GM21528 (cell line): Measurements from ENCODE around the gene FAM171A1.

Experiments
- ATAC-seq: cut with Tn5 transposase; IDR thresholded peaks from one replicate; pipeline ENCODE4 v1.9.1; 2021; ENCODE audit warnings: mild to moderate bottlenecking, moderate library complexity; ENCODE audit not compliant: unreplicated experiment, low FRiP score

Gene FAM171A1

DNA sequence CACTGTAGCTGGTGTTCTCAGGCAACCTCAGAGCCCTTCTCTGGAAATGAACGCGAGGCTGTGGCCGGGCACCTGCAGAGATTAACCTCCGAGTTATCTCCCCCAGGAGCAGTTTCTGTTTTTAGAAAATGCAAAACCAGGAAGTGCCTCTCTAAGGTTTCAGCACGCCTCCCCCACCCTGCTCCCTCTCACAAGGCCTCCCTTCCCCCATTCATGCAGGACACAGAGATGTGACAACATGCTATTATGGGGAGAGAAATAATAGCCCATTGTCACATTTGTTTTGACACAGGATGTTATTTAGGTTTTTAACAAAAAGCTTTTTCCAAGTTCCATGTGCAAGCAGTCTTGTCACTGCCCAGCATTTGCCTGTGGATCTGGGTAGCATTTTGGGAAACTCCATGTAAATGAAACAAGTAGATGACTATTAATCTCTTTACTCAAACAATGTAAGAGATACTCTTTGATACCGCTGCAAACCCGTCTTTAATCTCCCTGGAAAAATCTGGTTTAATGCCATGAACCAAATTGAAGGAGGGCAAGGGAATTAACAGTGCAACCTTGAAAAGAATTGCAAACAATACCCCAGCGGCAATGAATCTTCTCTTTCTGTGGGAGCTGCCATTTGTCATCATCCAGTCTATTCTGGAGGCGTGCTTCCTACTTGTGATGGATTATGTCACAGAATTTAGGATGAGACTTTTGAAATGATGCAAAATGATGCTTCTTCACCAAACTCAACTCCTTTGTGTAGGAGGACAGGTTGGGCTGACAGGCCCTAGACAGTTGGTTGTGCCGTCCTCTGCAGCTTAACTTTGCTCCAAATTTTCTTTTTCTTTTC, 116.1 kb downstream of the FAM171A1 start:
- no peak for ATAC-seq

DNA sequence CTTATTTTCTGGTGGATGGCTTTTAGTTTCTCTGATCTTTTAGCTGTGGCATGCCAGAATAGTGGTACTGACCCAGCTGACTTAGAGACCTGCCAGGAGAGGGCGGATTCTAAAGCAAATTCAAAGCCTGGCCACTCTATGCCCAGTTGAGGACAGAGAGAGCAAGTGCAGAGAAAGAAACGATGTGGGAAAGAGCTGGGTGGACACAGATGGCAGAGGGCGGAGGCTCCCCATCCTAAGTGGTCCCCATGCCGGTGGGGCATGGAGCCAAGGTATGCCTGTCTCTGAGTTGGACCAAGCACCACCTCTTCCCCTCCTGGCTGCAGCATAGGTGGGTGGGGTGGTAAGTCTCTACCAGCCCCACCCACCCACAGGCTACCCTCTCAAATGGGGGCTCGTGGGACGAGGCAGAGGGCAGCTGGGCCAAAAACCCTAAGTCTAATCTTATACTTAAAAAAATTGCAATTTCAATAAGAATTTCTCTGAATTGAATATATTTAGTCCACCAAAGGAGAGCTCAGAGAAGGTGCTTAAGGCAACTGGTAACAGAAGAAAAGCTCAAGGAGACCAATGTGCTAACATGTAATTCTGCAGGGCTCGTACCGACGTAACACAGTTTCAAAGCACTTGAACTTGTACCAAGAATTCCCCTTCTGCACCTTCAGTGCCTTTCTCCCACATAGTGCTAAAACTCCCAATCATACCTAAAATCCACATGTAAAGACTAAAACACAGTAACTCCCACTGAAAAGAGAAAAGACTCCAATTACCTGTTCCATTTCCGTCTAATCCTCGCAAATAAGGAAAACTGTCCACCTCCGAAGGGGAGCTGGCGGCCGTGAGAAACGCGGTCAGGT, 116.9 kb downstream of the FAM171A1 start:
- no peak for ATAC-seq

DNA sequence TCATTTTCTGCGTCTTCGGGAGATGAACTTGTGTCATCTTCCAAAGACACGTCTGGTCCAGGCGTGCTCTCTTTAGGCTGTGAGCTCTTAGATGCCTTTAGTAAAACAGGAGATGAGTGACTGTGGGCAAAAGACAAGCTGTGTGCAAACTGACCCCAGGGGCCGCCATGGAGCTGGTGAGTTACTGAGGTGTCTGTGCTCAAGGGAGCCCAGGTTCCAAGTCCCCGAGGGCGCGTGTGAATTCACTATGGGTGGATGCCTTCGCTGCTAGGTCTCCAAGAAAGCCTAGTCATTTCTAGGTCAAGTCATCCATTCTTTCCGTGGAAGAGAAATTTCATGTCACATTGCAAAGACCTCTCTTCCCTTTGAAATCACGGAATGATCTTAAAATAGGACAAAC, 118.7 kb downstream of the FAM171A1 start:
- ATAC-seq: no peak

DNA sequence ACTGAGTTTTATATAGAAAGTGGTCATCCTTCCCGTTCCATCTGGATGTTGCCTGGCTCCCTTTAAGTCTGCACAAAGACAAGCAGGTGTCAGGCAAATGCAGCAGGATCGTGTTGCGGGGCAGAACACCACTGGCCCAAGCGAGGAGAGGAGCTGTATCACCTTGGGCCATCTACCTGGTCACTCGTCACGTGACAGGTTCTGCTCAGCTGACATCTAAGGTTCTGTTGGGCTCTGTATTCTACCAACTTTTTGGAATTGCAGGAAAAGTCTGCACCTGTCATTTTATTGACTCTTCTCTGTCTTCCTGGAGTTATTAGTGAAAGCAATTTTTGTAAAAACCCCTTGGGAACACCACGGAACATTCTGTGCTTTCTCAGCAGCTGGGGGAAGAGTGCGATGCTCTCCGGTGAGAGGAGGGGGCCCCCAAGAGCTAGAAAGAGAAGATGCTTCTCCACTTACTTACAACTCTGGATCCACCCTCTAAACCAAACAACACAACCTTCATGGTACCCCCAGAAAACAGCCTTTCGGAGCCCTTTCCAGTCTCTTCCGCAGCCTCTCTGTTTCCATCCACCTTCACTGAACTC, 119.2 kb downstream of the FAM171A1 start:
- no peak for ATAC-seq

DNA sequence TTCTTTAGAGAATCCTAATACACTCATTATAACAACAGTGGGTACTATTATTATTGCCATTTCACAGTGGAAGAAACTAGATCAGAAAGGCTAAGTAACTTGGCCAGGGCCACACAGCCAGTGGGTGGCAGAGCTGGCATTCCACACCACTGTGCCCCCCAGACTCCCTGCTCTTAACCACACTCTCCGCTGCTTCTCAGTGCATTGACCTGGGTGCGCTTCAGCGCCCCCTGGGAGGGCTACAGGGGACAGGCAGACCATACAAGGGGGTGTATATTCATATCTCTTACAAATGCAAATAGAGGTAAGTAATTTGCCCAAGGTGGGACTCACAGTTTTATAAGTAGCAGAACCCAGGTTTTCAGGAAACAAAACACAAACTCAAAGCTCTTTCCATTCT, 125.6 kb downstream of the FAM171A1 start:
- ATAC-seq: no peak

DNA sequence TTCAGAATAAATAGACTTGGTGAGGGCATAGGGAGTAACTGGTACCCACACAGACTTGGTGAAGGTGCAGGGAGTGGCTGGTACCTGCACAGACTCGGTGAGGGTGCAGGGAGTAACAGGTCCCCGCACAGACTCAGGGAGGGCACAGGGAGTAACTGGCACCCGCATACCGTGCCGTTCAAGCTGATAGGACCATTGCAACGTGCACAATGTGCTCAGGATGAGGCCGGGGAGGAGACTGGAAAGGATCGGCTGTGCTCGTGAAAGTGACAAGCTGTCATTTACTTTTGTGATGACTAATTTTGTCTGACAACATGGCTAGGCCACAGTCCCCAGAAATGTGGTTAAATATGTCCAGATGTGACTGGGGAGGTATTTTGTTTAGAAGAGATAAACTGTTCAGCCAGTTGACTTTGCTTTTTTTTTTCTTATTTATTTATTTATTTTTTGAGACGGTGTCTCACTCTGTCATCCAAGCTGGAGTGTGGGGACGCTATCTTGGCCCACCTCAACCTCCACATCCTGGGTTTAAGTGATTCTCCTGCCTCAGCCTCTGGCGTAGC, 126.4 kb downstream of the FAM171A1 start:
- ATAC-seq: no peak

DNA sequence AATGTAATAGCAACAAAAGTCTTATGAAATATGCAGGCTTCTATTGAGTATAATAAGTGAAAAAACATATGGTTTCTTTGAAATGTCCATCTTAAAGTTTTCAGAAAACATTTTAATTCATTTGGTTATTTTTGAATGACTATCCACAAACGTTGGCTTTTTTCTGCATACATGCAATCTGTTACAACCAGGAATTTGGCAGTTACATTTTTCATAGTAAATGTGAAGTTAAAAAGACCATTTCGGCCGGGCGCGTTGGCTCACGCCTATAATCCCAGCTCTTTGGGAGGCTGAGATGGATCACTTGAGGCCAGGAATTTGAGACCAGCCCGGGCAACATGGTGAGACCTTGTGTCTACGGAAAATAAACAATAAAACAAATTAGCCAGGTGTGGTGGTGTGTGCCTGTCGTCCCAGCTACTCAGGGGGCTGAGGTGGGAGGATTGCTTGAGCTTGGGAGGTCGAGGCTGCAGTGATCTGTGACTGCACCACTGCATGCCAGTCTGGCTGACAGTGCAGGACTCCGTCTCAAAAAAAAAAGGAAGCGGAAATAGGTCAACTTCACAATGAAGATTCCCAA, 128.7 kb downstream of the FAM171A1 start:
- no peak for ATAC-seq

DNA sequence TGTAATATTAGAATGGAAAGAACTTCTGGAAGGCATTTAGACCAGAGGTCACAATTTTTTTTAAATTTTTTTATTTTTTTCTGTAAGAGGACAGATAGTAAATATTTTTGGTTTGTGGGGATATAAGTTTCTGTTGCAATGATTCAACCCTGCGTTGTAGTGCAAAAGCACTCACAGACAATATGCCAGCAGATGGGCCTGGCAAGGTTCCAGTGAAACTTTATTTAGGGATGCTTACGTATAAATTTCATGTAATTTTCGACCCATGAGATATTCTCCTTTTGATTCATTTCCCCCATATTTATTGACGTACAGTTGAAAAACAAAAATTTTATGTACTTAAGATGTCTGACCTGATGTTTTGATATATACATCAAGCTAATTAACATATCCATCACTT, 129.8 kb downstream of the FAM171A1 start:
- ATAC-seq: no peak

DNA sequence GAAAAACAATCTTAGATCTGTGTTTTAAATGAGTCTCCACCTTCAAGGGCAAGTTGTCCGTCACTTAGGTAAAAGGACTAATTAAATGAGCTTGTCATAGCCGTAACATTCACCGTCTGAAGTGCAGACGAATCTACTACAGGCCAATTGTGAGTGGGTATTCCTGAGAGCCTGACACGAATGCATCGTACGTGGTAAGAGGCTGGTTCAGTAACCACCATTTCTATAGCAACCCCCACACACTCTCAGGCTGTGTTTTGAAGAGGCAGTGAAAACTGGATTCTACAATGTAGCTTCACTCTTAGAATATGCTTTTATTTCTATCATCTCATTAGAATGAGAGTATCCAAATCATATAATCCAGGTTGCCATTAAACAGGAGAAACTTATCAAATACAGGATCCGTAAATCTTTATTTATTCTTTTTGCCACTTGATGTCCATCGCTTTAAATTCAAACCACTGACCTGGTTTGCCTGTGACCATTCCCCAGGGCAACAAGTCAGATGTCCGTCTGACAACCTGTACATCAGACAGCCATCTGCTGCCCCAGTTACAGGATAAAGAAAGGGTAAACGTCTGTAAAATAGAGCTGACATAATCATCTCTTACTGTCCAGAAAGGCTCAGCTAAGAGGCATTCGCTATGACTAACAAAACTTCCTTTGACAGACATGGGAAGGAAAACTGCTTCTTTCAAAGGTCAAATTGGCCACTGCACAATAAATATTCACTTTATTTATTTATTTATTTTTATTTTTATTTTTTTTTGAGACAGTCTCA, 132.3 kb downstream of the FAM171A1 start:
- no peak for ATAC-seq

DNA sequence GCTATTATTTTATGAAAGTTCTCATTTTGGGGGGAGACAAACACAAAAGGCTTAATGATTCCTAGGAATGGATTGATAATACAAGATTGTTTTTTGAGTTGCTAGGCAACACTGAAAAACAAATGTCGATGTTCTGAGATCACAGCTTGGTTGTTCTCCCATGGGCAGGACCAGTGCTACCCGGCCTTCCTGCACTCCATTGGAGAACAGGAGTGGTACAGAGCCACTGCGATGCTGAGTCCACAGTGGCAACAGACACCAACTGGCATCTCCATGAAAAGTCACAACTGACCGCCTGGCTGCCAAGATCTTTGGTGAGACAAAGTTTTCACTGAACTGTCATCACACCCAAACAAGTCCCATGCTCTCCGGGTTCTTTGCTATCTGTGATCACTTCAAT, 133.7 kb downstream of the FAM171A1 start:
- ATAC-seq: no peak

DNA sequence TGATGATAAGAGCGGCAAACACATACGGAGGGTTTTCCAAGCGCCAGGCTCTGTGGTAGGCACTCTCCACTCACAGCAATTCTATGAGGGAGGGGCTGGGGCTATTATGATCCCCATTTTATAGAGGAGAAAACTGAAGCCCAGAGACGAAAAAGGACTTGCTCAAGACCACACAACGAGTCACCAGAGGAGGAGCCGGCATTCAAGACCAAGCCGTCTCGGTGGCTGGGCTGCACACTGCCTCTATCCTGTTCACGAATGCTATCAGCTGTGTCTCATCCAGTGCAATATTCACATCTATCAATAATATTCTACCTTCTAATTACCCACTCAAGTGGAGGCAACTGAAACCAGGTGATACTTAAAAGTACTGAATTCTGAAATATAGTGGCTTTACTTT, 134.7 kb downstream of the FAM171A1 start:
- ATAC-seq: no peak

DNA sequence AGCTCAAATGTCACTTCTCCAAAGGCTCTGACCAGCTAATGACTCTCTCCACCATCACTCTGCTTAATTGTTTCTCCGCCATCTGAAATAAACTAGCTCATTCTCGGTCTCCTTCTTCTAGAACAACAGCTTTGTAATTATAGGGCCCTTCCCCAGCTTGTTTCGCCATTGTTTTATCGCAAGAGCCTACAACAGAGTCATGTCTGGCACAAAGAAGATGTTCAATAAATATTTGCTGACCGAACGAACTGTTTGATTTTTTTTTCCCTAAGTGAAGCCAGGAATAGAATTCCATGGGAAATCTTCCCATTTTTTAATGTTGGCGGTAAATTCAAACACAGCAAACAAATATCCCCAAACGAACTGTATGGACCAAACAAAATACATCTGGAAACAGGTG, 138.8 kb downstream of the FAM171A1 start:
- ATAC-seq: no peak

DNA sequence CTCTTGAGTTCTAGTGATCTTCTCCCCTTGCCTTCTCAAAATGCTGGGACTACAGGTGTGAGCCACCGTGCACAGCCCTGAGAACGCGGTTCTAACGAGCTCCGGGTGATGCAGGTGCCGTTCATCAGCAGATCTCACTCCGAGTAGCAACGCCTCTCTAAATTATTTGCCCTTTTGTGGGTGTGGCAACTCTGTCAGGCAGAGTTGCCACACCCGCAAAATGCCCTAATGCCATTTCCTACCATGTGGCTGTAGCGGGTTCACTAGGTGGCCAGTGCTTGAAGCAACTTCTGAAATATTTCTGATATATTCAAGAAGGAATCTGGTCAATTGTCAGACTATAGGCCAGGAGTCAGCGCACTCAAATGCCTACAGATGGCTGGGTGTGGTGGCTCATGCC, 139.7 kb downstream of the FAM171A1 start:
- no peak for ATAC-seq

DNA sequence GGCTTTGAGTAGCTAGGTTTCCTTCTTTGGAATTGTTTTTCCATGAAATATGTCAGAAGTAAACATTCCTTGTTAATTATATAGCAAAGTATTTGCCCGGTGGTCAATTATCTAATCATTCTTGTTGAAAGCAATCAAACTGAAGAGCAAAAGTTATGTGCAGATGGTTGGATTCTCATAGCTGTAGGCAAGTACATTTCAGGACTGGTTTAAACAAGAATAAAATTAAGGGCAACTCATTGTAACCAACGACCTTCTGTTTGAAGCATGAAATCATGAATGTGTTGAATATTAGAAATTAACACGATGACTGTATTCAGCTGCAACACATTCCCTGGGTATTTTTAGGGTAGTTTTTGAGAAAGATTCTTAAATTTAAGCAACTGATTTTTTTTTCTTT, 140.8 kb downstream of the FAM171A1 start:
- ATAC-seq: no peak

DNA sequence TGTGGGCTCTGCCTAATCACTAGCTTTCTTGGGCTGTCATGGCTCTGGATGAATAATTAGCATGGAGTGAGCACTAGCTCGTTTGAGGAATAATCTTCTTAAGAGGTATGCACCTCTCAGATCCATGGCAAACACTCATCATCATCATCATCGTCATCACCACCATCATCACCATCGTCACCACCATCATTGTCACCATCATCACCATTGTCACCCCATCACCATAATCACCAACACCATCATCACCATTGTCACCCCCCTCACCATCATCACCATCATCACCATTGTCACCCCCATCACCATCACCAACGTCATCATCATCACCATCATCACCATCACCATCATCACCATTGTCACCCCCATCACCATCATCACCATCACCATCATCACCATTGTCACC, 141.8 kb downstream of the FAM171A1 start:
- ATAC-seq: no peak

DNA sequence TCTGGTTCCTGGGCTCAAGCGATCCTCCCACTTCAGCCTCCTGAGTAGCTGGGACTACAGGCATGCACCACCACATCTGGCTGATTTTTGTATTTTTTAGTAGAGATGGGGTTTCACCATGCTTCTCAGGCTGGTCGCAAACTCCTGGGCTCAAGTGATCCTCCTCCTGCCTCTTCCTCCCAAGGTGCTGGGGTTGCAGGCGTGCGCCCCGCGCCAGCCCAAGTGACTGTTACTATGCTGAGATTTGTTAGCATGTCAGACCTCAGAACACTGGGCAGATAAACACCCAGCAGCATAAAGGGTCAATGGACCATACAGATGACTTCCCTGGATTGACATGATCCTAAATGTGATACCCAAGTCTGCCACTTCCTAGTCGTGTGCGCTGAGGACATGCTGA, 142.7 kb downstream of the FAM171A1 start:
- ATAC-seq: no peak

DNA sequence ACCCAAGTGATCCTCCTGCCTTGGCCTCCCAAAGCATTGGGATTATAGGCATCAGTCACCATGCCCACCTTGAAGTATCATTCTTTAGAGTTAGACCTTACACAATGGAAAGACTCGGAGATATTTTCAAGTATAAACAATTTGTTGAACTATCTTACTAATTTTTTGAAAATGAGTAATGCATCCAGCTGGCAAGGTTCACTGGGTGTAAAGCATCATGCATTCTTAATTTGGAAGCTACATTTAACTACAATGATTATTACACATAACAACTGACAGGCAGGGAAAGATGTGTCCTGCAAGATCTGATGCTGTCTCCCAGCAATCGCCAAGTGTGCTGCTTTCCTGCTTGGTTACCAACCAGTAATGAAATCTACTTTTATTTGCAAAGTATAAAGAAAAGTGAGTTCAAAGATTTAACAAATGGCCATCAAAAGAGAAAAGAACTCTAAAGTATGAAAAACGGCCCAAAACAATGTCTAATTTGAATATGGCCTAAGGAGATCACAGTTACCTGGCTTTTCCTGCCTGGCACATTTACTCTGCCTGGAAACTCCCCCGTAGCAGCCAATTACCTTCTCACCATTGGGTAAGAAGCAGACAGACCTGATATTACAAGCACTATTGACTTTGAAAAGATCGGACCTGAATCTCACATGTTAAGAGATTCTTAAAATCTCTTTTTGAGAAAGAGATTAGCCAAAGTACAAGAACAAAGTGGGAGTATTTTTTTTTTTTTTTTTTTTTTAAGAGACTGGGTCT, 143.3 kb downstream of the FAM171A1 start:
- ATAC-seq: no peak

DNA sequence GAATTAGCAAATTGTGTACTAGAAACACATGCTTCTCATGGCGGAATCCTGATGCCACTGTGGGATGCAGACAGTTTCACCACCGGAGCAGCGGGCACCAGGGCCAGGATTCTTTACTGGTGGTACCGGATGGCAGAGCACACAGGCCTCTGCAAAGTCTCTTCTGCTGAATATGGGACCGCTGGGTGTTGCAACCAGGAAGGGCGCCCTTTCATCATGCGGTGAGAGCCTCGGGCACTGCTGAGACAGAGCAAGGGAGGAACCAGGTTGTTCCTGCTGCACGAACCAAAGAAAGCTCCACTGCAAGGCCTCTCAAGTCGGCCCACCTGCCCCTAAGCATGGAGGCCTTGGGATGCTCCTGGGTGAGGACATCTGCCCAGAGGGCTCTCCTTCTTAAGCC, 145.6 kb downstream of the FAM171A1 start:
- no peak for ATAC-seq

DNA sequence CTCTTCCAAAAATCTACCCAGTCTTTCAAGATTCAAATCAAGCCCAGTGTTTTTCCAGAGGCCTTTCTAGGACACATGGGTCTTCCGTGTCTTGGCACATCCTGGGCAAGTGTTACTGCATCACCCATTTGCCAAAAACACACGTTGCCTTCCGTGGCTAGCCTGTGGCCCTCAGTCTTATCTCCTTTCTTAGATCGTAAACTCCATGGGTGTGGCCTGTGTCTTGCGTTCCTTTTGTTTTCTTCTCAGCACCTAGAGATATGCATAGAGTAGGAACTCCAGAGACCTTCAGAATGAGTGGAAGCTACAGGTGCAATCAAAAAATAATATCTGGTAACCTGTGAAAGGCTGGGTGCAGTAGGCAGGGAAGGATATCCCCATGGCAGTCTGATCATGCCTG, 146.1 kb downstream of the FAM171A1 start:
- ATAC-seq: no peak
